Naive thymus-derived CD8-positive, alpha-beta T cell (primary cell): ENCODE measurements around the gene SMAD9. TPM values are rescaled to one million over a fixed set of nuclear protein-coding genes. Genes with fewer than 3 reads are reported as not detected.

Experiments used
- ATAC-seq, 2 donors: fragments of 150-1000 bp; cut with Tn5 transposase in 1 of 2; sonication (Bioruptor Pico), chemical (Tn5 transposase) in 1 of 2; 1 replicate in 1 of 2; 2 replicates in 1 of 2; pipeline ENCODE4 v1.10.0; 2021; ENCODE audit warnings: mild to moderate bottlenecking in 2 of 2, moderate library complexity in 2 of 2
- POLR2A ChIA-PET: fragments of 350-600 bp; sonication (Branson Sonifier 250); formaldehyde crosslinking; loops from one replicate; lab custom pipeline; 2021; ENCODE audit warnings: antibody characterized with exemption; lab: Charles Lee
- DNase-seq, 10 donors: peaks; one replicate each; pipeline versions ENCODE4 v3.0.0 to v3.0.0-alpha.2; 2020 to 2022
- H3K27ac Mint-ChIP-seq, 10 donors: one replicate each; pipeline ENCODE4 v1.8.0; 2020 to 2022; ENCODE audit warnings: mild to moderate bottlenecking in 10 of 10, mixed read lengths in 10 of 10, moderate library complexity in 4 of 10, inconsistent platforms in 1 of 10
- H3K27me3 Mint-ChIP-seq, 5 donors: one replicate each; pipeline ENCODE4 v1.8.0; 2021 to 2022; ENCODE audit warnings: mixed read lengths in 5 of 5
- H3K36me3 Mint-ChIP-seq, 3 donors: one replicate each; pipeline ENCODE4 v1.8.0; 2020 to 2022; ENCODE audit warnings: mixed read lengths in 3 of 3, mild to moderate bottlenecking in 2 of 3, inconsistent platforms in 1 of 3
- H3K4me1 Mint-ChIP-seq, 4 donors: one replicate each; pipeline ENCODE4 v1.8.0; 2021 to 2022; ENCODE audit warnings: mixed read lengths in 4 of 4
- H3K4me3 Mint-ChIP-seq, 10 donors: one replicate each; pipeline ENCODE4 v1.8.0; 2020 to 2022; ENCODE audit warnings: mild to moderate bottlenecking in 10 of 10, mixed read lengths in 10 of 10, moderate library complexity in 6 of 10, inconsistent platforms in 1 of 10
- H3K9me3 Mint-ChIP-seq, 9 donors: one replicate each; pipeline ENCODE4 v1.8.0; 2020 to 2022; ENCODE audit warnings: mixed read lengths in 9 of 9, mild to moderate bottlenecking in 3 of 9, inconsistent platforms in 1 of 9, moderate library complexity in 1 of 9
- polyA plus RNA-seq, 3 donors: library from polyadenylated mRNA; unstranded; fragments of 300-500 nt; fragmentation: Illumina TruSeq; gene quantifications; one replicate each; pipeline ENCODE4 v1.2.3, GENCODE V29; 2021
- total RNA-seq, 8 experiments: library from RNA in 2 of 8; stranded (reverse) in 2 of 8; gene quantifications; one replicate each; pipeline ENCODE4 v1.2.3 and lab custom pipeline; 2021 to 2026

The SMAD9 gene
- total and polyA plus RNA-seq, 5 experiments from 2014 or later: 0.03 to 0.07 (median 0.03) TPM; not detected in 2

- no peak overlapping the region for H3K27ac Mint-ChIP-seq
Observed at GRCh38 chr13:36795463-36795862, 124.6 kb downstream of the SMAD9 start.

More at GRCh38 chr13:36795463-36795862, 124.6 kb downstream of the SMAD9 start:
- H3K4me1 Mint-ChIP-seq: no peaks in the 10 kb centered on the region
- ATAC-seq: no peak
- no peaks in the 10 kb centered on the region for H3K36me3 Mint-ChIP-seq
- H3K4me3 Mint-ChIP-seq: no peak overlapping the region
- DNase-seq: no peak
- H3K9me3 Mint-ChIP-seq: no peaks in the 10 kb centered on the region
- H3K27me3 Mint-ChIP-seq: peaks cover 5 to 16% (median 10%) of the 10 kb centered on the region in 5 donors
- POLR2A ChIA-PET: no interaction called here

Other genes starting within 250 kb of the SMAD9 start
- not detected for gene SERTM1, start 246.2 kb downstream of the SMAD9 start, total RNA-seq
- gene SERTM1, start 246.2 kb downstream of the SMAD9 start, polyA plus RNA-seq: not detected
- gene RFXAP, start 101.0 kb downstream of the SMAD9 start, total RNA-seq: 10 to 100 TPM; 12.5 to 14.4 TPM
- gene RFXAP, start 101.0 kb downstream of the SMAD9 start, polyA plus RNA-seq: 1 to 10 TPM; 1.4 to 3.3 (median 2.4) TPM
- gene ALG5, start 79.1 kb upstream of the SMAD9 start, total RNA-seq: 10 to 100 TPM; 22.5 to 27.4 TPM
- 10 to 100 TPM; 61.9 to 89.5 (median 73.6) TPM for gene ALG5, start 79.1 kb upstream of the SMAD9 start, polyA plus RNA-seq
- gene EXOSC8, start 80.5 kb upstream of the SMAD9 start, total RNA-seq: 10 to 100 TPM; 82.1 to 88.5 TPM
- gene EXOSC8, start 80.5 kb upstream of the SMAD9 start, polyA plus RNA-seq: 10 to 100 TPM; 71.1 to 82.5 (median 80.4) TPM
- gene SUPT20H, start 139.4 kb upstream of the SMAD9 start, total RNA-seq: 100 to 1,000 TPM; 114 to 119 TPM
- gene SUPT20H, start 139.4 kb upstream of the SMAD9 start, polyA plus RNA-seq: 10 to 100 TPM; 45.4 to 59.1 (median 45.8) TPM
- gene CSNK1A1L, start 185.4 kb upstream of the SMAD9 start, total RNA-seq: not detected
- not detected for gene CSNK1A1L, start 185.4 kb upstream of the SMAD9 start, polyA plus RNA-seq